K562 (cell line): Measurements from ENCODE around the gene BHLHE40. TPM values are rescaled to one million over a fixed set of nuclear protein-coding genes. Genes with fewer than 3 reads are reported as not detected.

Experiments
- ARHGAP35 ChIP-seq: fragments of 450-650 bp; IDR thresholded peaks from 2 replicates; pipeline ENCODE4 v1.6.1; 2018; ENCODE audit not compliant: partially characterized antibody
- ARID3A ChIP-seq: IDR thresholded peaks from 2 replicates; pipeline ENCODE4 v1.6.1; 2012; ENCODE audit warnings: low read depth, low read length, improper control_type of control experiment, borderline replicate concordance
- C11orf30 ChIP-seq: fragments of 450-650 bp; IDR thresholded peaks from 2 replicates; pipeline ENCODE4 v1.6.1; 2016; ENCODE audit warnings: low read depth, mild to moderate bottlenecking
- FOXM1 ChIP-seq, 2 experiments: fragments of 450-650 bp in 1 of 2; sonication (generic) in 1 of 2; formaldehyde crosslinking in 1 of 2; IDR thresholded peaks; 2 replicates each; pipeline versions ENCODE4 v1.6.1 to v1.9.0; 2017 to 2022; ENCODE audit warnings: low read depth in 2 of 2, mild to moderate bottlenecking in 2 of 2, missing genetic modification reagents in 1 of 2, moderate library complexity in 1 of 2
- FOXO4 ChIP-seq: fragments of 450-650 bp; formaldehyde crosslinking; IDR thresholded peaks from 2 replicates; pipeline ENCODE4 v1.4.0; 2020; ENCODE audit warnings: mild to moderate bottlenecking, moderate library complexity
- GMEB1 ChIP-seq: fragments of 250-450 bp; sonication (Bioruptor Pico); IDR thresholded peaks from 2 replicates; pipeline ENCODE4 v1.4.0; 2020; ENCODE audit warnings: mild to moderate bottlenecking
- HMG20A ChIP-seq: fragments of 450-650 bp; formaldehyde crosslinking; conservative IDR thresholded peaks from 2 replicates; pipeline ENCODE4 v1.4.0; 2020; ENCODE audit warnings: mild to moderate bottlenecking, mixed read lengths
- JUND ChIP-seq, 2 experiments: IDR thresholded peaks; 2 replicates in 1 of 2; 3 replicates in 1 of 2; pipeline ENCODE4 v1.6.1; 2011; ENCODE audit warnings: borderline replicate concordance in 2 of 2, low read depth in 2 of 2, low read length in 2 of 2, improper control_type of control experiment in 1 of 2, missing biosample characterization in 1 of 2, missing genetic modification characterization in 1 of 2, missing genetic modification reagents in 1 of 2
- LEF1 ChIP-seq: fragments of 450-650 bp; IDR thresholded peaks from 2 replicates; pipeline ENCODE4 v1.6.1; 2016; ENCODE audit warnings: mild to moderate bottlenecking
- MED1 ChIP-seq: sonication (generic); formaldehyde crosslinking; IDR thresholded peaks from 2 replicates; pipeline ENCODE4 v1.8.1; 2023; ENCODE audit warnings: missing genetic modification reagents, borderline replicate concordance
- MTA1 ChIP-seq: fragments of 450-650 bp; IDR thresholded peaks from 2 replicates; pipeline ENCODE4 v1.6.1; 2017; ENCODE audit warnings: borderline replicate concordance
- MYC ChIP-seq, 2 experiments: fragments of 250-450 bp in 1 of 2; sonication (Bioruptor Pico) in 1 of 2; IDR thresholded peaks; 2 replicates each; pipeline versions ENCODE4 v1.5.1 to v1.6.1; 2012 to 2021; ENCODE audit warnings: low read depth in 2 of 2, borderline replicate concordance in 1 of 2, improper control_type of control experiment in 1 of 2, low read length in 1 of 2, mild to moderate bottlenecking in 1 of 2, moderate library complexity in 1 of 2
- NONO ChIP-seq, 2 experiments: fragments of 200-400 bp in 1 of 2; fragments of 450-650 bp in 1 of 2; formaldehyde crosslinking in 1 of 2; IDR thresholded peaks; 2 replicates each; pipeline ENCODE4 v1.6.1; 2017; ENCODE audit warnings: low read depth in 2 of 2, mild to moderate bottlenecking in 2 of 2, moderate library complexity in 2 of 2, low read length in 1 of 2
- POLR2AphosphoS5 ChIP-seq: IDR thresholded peaks from 2 replicates; pipeline ENCODE4 v1.6.1; 2011; ENCODE audit warnings: mild to moderate bottlenecking, low read depth, low read length, moderate library complexity; ENCODE audit not compliant: control insufficient read depth, insufficient read depth
- PTTG1 ChIP-seq: fragments of 450-650 bp; IDR thresholded peaks from 2 replicates; pipeline ENCODE4 v1.6.1; 2016; ENCODE audit warnings: low read depth, mild to moderate bottlenecking, missing genetic modification characterization, missing compliant biosample characterization
- SMAD2 ChIP-seq: fragments of 150-350 bp; IDR thresholded peaks from 2 replicates; pipeline ENCODE4 v1.6.1; 2014; ENCODE audit warnings: low read depth, mild to moderate bottlenecking, low read length
- SMAD3 ChIP-seq: fragments of 450-650 bp; formaldehyde crosslinking; conservative IDR thresholded peaks from 2 replicates; pipeline ENCODE4 v1.4.0; 2020; ENCODE audit warnings: mild to moderate bottlenecking
- SP2 ChIP-seq: IDR thresholded peaks from 2 replicates; pipeline ENCODE4 v1.6.1; 2011; ENCODE audit warnings: mild to moderate bottlenecking, low read depth, low read length, moderate library complexity; ENCODE audit not compliant: poor library complexity, severe bottlenecking; ENCODE audit errors: extremely low read depth
- SPI1 ChIP-seq: IDR thresholded peaks from 2 replicates; pipeline ENCODE4 v1.6.1; 2011; ENCODE audit warnings: low read depth, low read length, control low read depth, borderline replicate concordance
- TBP ChIP-seq: optimal IDR thresholded peaks from 2 replicates; pipeline ENCODE3; 2011; ENCODE audit warnings: low read depth, low read length, improper control_type of control experiment
- ZNF165 ChIP-seq: fragments of 250-450 bp; sonication (Bioruptor Pico); IDR thresholded peaks from 2 replicates; pipeline ENCODE4 v1.4.0; 2020; ENCODE audit warnings: borderline replicate concordance
- ZNF507 ChIP-seq: conservative IDR thresholded peaks from 2 replicates; pipeline ENCODE4 v1.6.1; 2017; ENCODE audit warnings: missing genetic modification characterization, missing compliant biosample characterization
- polyA plus RNA-seq, 8 experiments: library from polyadenylated mRNA; depleted of rRNA in 4 of 8; stranded (reverse) in 5 of 8; unstranded in 3 of 8; fragments of >200 nt; fragmentation: Nextera tagmentation in 2 of 8; fragmentation: Illumina TruSeq in 1 of 8; extraction: Ambion mirVana in 2 of 8; extraction: Trizol in 1 of 8; gene quantifications; 2 replicates each; pipeline versions ENCODE4 v1.2.1 to v1.2.3, GENCODE V29; 2011 to 2014; ENCODE audit warnings: inconsistent platforms in 1 of 8, missing spikeins in 1 of 8
- total RNA-seq, 7 experiments: library from RNA; depleted of rRNA in 6 of 7; stranded (reverse); fragments of >200 nt in 6 of 7; fragmentation: Illumina TruSeq in 2 of 7; extraction: Trizol in 2 of 7; gene quantifications; 2 replicates each; pipeline versions ENCODE4 v1.2.1 to v1.2.3, GENCODE V29; 2011 to 2021; ENCODE audit warnings: low replicate concordance in 1 of 7

BHLHE40 gene
- total and polyA plus RNA-seq, 9 of the 15 experiments (the other 6 are each of a cell fraction or from before 2014, with no cell fraction given) = 12.0 to 83.9 (median 31.4) TPM

- TF ChIP-seq SP2 (no peak), NONO (IDR thresholded peaks at IDR 0.05; ENCODE audit: low read depth in 2 of 2, low read length in 1 of 2) (no peak), FOXO4 (CRISPR knock-in tag) (no peak), TBP (no peak), GMEB1 (no peak), POLR2AphosphoS5 (no peak), ZNF165 (CRISPR knock-in tag) (no peak), ARHGAP35 (no peak), PTTG1 (tag) (no peak), HMG20A (CRISPR knock-in tag) (no peak), MYC (IDR thresholded peaks at IDR 0.05; ENCODE audit: low read depth, low read length) (no peak), MYC (CRISPR knock-in tag; IDR thresholded peaks at IDR 0.05; ENCODE audit: borderline replicate concordance, low read depth) (no peak), MTA1 (no peak), C11orf30 (no peak), MED1 (no peak), ARID3A (no peak), FOXM1 (IDR thresholded peaks at IDR 0.05; ENCODE audit: low read depth) (no peak), FOXM1 (CRISPR knock-in tag; IDR thresholded peaks at IDR 0.05; ENCODE audit: low read depth) (0 out of 2 replicates have a peak, but pooled peaks have one; percentile 36), JUND (IDR thresholded peaks at IDR 0.05; ENCODE audit: borderline replicate concordance, low read depth, low read length) (no peak), JUND (tag; IDR thresholded peaks at IDR 0.05; ENCODE audit: borderline replicate concordance, low read depth, low read length) (no peak; the same call in 2 of the 3 replicates), SMAD2 (no peak), LEF1 (no peak), SPI1 (peak; percentile 26; the same call in 1 of the 2 replicates), ZNF507 (no peak), SMAD3 (CRISPR knock-in tag) (no peak)
These were observed 31.7 kb downstream of the BHLHE40 start (continued) for GRCh38 chr3:5010706-5011554.
